H1 (cell line): ENCODE measurements around the gene RIMBP2. TPM values are rescaled to one million over a fixed set of nuclear protein-coding genes. Genes with fewer than 3 reads are reported as not detected.

Source experiments
- ATF3 ChIP-seq: IDR thresholded peaks from 2 replicates; pipeline ENCODE4 v1.6.1; 2011; ENCODE audit warnings: low read depth, mild to moderate bottlenecking, low read length; ENCODE audit not compliant: insufficient read depth
- CHD1 ChIP-seq: IDR thresholded peaks from 2 replicates; pipeline ENCODE4 v1.6.1; 2012; ENCODE audit warnings: low read depth, low read length, improper control_type of control experiment
- KDM4A ChIP-seq: IDR thresholded peaks from one replicate; pipeline ENCODE4 v1.7.1; 2012; ENCODE audit warnings: low read depth, mild to moderate bottlenecking, moderate library complexity, low read length, inconsistent platforms; ENCODE audit not compliant: severe bottlenecking
- RAD21 ChIP-seq, 2 experiments: IDR thresholded peaks in 1 of 2; conservative IDR thresholded peaks in 1 of 2; 2 replicates each; pipeline ENCODE4 v1.6.1; 2011; ENCODE audit warnings: low read depth in 2 of 2, low read length in 2 of 2, improper control_type of control experiment in 1 of 2, inconsistent platforms in 1 of 2, mild to moderate bottlenecking in 1 of 2, moderate library complexity in 1 of 2
- polyA plus RNA-seq, 7 experiments: library from polyadenylated mRNA; depleted of rRNA in 3 of 7; stranded (reverse) in 5 of 7; unstranded in 2 of 7; fragments of >200 nt in 5 of 7; fragments of 200-250 nt in 2 of 7; gene quantifications; 1 replicate in 5 of 7; 2 replicates in 1 of 7; 4 replicates in 1 of 7; pipeline versions ENCODE4 v1.2.1 to v1.2.3, GENCODE V29; 2011 to 2013; ENCODE audit warnings: missing spikeins in 2 of 7, mixed read lengths in 2 of 7
- total RNA-seq: library from RNA; stranded (reverse); fragmentation: NEBNext Ultra II Directional; extraction: Animal tissue kit (Norgen Biotek cat#: 25700); gene quantifications from 2 replicates; pipeline ENCODE4 v1.2.1, GENCODE V29; 2021

Gene RIMBP2
- total and polyA plus RNA-seq, 2 of the 8 experiments (the other 6 are each of a cell fraction or from before 2014, with no cell fraction given), result 0.18 to 0.65 TPM

GRCh38 chr12:130569521-130569920 is 146.6 kb downstream of the RIMBP2 start (continued):
- TF ChIP-seq ATF3, result no peak
- TF ChIP-seq CHD1, result no peak
- TF ChIP-seq RAD21 (IDR thresholded peaks at IDR 0.05 in 1 of 2, conservative IDR thresholded peaks at IDR 0.05 in 1 of 2; ENCODE audit: low read depth in 2 of 2, low read length in 2 of 2), result no peak
- TF ChIP-seq KDM4A, result no peak
- TF ChIP-seq, all 59 proteins: peak for 0
